ENCODE data around the gene PCNT. TPM values are rescaled to one million over a fixed set of nuclear protein-coding genes. Genes with fewer than 3 reads are reported as not detected.

PCNT gene
- total and polyA plus RNA-seq, 2 of the 8 experiments (the other 6 are each of a cell fraction or from before 2014, with no cell fraction given): 9.9 to 45.1 TPM

DNA sequence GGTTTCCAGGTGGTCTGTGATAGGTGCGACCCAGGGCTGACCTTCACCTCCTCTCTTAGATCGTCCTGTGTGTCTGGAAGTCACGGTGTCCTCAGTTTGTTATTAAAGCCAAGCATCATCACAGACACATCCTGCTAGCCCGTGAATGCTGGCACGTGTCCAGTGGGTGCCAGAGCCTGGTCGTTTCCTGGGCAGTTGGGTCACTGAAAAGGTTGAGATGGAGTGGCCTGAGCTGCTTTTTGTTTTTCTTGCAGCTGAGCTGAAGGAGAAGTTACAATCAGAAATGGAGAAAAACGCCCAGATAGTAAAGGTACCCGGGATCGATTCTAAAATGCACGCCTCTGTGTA is 23.2 kb downstream of the PCNT start (continued):
- no peak for TF ChIP-seq HDAC2 (IDR thresholded peaks at IDR 0.05; ENCODE audit: borderline replicate concordance in 1 of 2, low read depth in 2 of 2, low read length in 2 of 2)
- no peak for TF ChIP-seq SAP30 (IDR thresholded peaks at IDR 0.05; ENCODE audit: insufficient read depth, insufficient replicate concordance, low read length)
- TF ChIP-seq, protein P1, sequence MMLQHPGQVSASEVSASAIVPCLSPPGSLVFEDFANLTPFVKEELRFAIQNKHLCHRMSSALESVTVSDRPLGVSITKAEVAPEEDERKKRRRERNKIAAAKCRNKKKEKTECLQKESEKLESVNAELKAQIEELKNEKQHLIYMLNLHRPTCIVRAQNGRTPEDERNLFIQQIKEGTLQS (IDR thresholded peaks at IDR 0.05; ENCODE audit: insufficient read depth, low read depth, low read length): no peak
- TF ChIP-seq SP2 (IDR thresholded peaks at IDR 0.05; ENCODE audit: low read length): no peak
